H1 (cell line): Measurements from ENCODE around the gene ETS1. TPM values are rescaled to one million over a fixed set of nuclear protein-coding genes. Genes with fewer than 3 reads are reported as not detected.

Experiments used
- CTCF ChIA-PET: fragments of 300-600 bp; sonication (Branson Sonifier 250); formaldehyde crosslinking; loops from one replicate; lab custom pipeline; 2021; ENCODE audit not compliant: partially characterized antibody; lab: Charles Lee
- POLR2A ChIA-PET: fragments of 300-600 bp; sonication (Branson Sonifier 250); formaldehyde crosslinking; loops from one replicate; lab custom pipeline; 2021; ENCODE audit warnings: inconsistent platforms; ENCODE audit not compliant: partially characterized antibody; lab: Charles Lee
- DNase-seq, 2 experiments: peaks; one replicate each; pipeline versions ENCODE4 v3.0.0 to v3.0.0-alpha.2; 2010 to 2022; ENCODE audit warnings: low spot score in 2 of 2, low read depth in 1 of 2, mixed read lengths in 1 of 2
- FAIRE-seq: peaks from 2 replicates; lab custom pipeline; 2011; peaks lifted over from hg19 to GRCh38; lab: Jason Lieb, UNC
- H2AFZ ChIP-seq: 2 replicates; pipeline ENCODE4 v1.8.1; 2012; ENCODE audit warnings: low read length, inconsistent platforms
- H2AK5ac ChIP-seq: 2 replicates; pipeline ENCODE4 v1.6.1; 2013; ENCODE audit warnings: low read depth, low read length
- H2BK120ac ChIP-seq: replicated peaks from 2 replicates; pipeline ENCODE3; 2013; ENCODE audit warnings: low read depth, low read length, inconsistent platforms
- H2BK12ac ChIP-seq: 2 replicates; pipeline ENCODE4 v1.6.1; 2013; ENCODE audit warnings: low read depth, low read length
- H2BK15ac ChIP-seq: 2 replicates; pipeline ENCODE4 v1.6.1; 2013; ENCODE audit warnings: low read length
- H2BK20ac ChIP-seq: 2 replicates; pipeline ENCODE4 v1.6.1; 2013; ENCODE audit warnings: low read length
- H2BK5ac ChIP-seq: 2 replicates; pipeline ENCODE4 v1.6.1; 2013; ENCODE audit warnings: low read depth, low read length
- H3K14ac ChIP-seq: 2 replicates; pipeline ENCODE4 v1.6.1; 2013; ENCODE audit warnings: inconsistent platforms; ENCODE audit not compliant: insufficient read length
- H3K18ac ChIP-seq: 2 replicates; pipeline ENCODE4 v1.6.1; 2013; ENCODE audit warnings: low read length; ENCODE audit errors: extremely low read depth
- H3K23ac ChIP-seq: 2 replicates; pipeline ENCODE4 v1.6.1; 2013; ENCODE audit warnings: inconsistent platforms; ENCODE audit not compliant: insufficient read length
- H3K23me2 ChIP-seq: 2 replicates; pipeline ENCODE4 v1.6.1; 2013; ENCODE audit warnings: low read depth, low read length
- H3K27ac ChIP-seq: 2 replicates; pipeline ENCODE4 v1.6.1; 2011; ENCODE audit warnings: low read depth, low read length, inconsistent platforms
- H3K27me3 ChIP-seq, 4 experiments: replicated peaks in 1 of 4; 1 replicate in 1 of 4; 2 replicates in 3 of 4; pipeline versions ENCODE4 v1.6.1 to v1.8.1; 2011 to 2013; ENCODE audit warnings: low read length in 3 of 4, mild to moderate bottlenecking in 3 of 4, inconsistent platforms in 2 of 4, mixed read lengths in 2 of 4, moderate library complexity in 1 of 4; ENCODE audit not compliant: control insufficient read depth in 3 of 4, insufficient read depth in 3 of 4; ENCODE audit errors: extremely low read depth in 1 of 4
- H3K36me3 ChIP-seq, 4 experiments: 2 replicates each; pipeline versions ENCODE4 v1.6.1 to v1.8.1; 2011 to 2013; ENCODE audit warnings: mild to moderate bottlenecking in 4 of 4, low read length in 3 of 4, moderate library complexity in 2 of 4, control low read depth in 1 of 4, inconsistent platforms in 1 of 4; ENCODE audit not compliant: insufficient read depth in 4 of 4, control insufficient read depth in 2 of 4
- H3K4ac ChIP-seq: replicated peaks from 2 replicates; pipeline ENCODE3; 2013; ENCODE audit warnings: low read length, low read depth, mixed read lengths, inconsistent platforms; ENCODE audit not compliant: insufficient read length
- H3K4me1 ChIP-seq, 4 experiments: replicated peaks in 1 of 4; 1 replicate in 1 of 4; 2 replicates in 3 of 4; pipeline versions ENCODE4 v1.6.1 to v1.8.1; 2011 to 2013; ENCODE audit warnings: low read length in 3 of 4, inconsistent platforms in 2 of 4, mixed read lengths in 1 of 4; ENCODE audit not compliant: insufficient read depth in 4 of 4, control insufficient read depth in 3 of 4
- H3K4me2 ChIP-seq, 2 experiments: 2 replicates each; pipeline versions ENCODE4 v1.6.1 to v1.8.1; 2011 to 2013; ENCODE audit warnings: low read depth in 2 of 2, low read length in 2 of 2, control low read depth in 1 of 2, inconsistent platforms in 1 of 2, mild to moderate bottlenecking in 1 of 2; ENCODE audit not compliant: insufficient read depth in 1 of 2
- H3K4me3 ChIP-seq, 4 experiments: fragments of 200-600, 300-600 bp in 1 of 4; sonication (generic), shearing (Covaris generic), sonication (Bioruptor Twin) in 1 of 4; 2 replicates each; pipeline versions ENCODE4 v1.5.1 to v1.8.1; 2011 to 2016; ENCODE audit warnings: low read length in 4 of 4, low read depth in 3 of 4, control low read depth in 2 of 4, inconsistent platforms in 2 of 4, mild to moderate bottlenecking in 2 of 4, mixed read lengths in 1 of 4, moderate library complexity in 1 of 4; ENCODE audit not compliant: insufficient read depth in 2 of 4; ENCODE audit errors: extremely low read depth in 1 of 4
- H3K56ac ChIP-seq: replicated peaks from 2 replicates; pipeline ENCODE3; 2013; ENCODE audit warnings: low read depth, mild to moderate bottlenecking, mixed read lengths, low read length, inconsistent platforms; ENCODE audit not compliant: insufficient read length
- H3K79me1 ChIP-seq: 2 replicates; pipeline ENCODE4 v1.6.1; 2013; ENCODE audit warnings: low read depth, low read length, control low read depth
- H3K79me2 ChIP-seq, 2 experiments: 2 replicates each; pipeline versions ENCODE4 v1.6.1 to v1.8.1; 2012 to 2013; ENCODE audit warnings: low read length in 2 of 2, mild to moderate bottlenecking in 2 of 2, inconsistent platforms in 1 of 2; ENCODE audit not compliant: insufficient read depth in 2 of 2, control insufficient read depth in 1 of 2
- H3K9ac ChIP-seq, 4 experiments: replicated peaks in 1 of 4; 1 replicate in 1 of 4; 2 replicates in 3 of 4; pipeline versions ENCODE4 v1.6.1 to v1.8.1; 2011 to 2013; ENCODE audit warnings: low read depth in 3 of 4, low read length in 3 of 4, control low read depth in 2 of 4, mild to moderate bottlenecking in 2 of 4, moderate library complexity in 2 of 4, inconsistent platforms in 1 of 4; ENCODE audit errors: extremely low read depth in 1 of 4
- H3K9me3 ChIP-seq, 2 experiments: 2 replicates each; pipeline versions ENCODE4 v1.6.1 to v1.8.1; 2012 to 2013; ENCODE audit warnings: mild to moderate bottlenecking in 2 of 2, moderate library complexity in 2 of 2, control low read depth in 1 of 2, inconsistent platforms in 1 of 2, low read depth in 1 of 2, low read length in 1 of 2, mixed read lengths in 1 of 2; ENCODE audit not compliant: insufficient read depth in 2 of 2
- H4K20me1 ChIP-seq, 2 experiments: replicated peaks in 1 of 2; 2 replicates each; pipeline versions ENCODE3 to v1.8.1; 2011 to 2013; ENCODE audit warnings: inconsistent platforms in 2 of 2, low read length in 2 of 2, mild to moderate bottlenecking in 1 of 2; ENCODE audit not compliant: insufficient read depth in 2 of 2, control insufficient read depth in 1 of 2
- H4K5ac ChIP-seq: 2 replicates; pipeline ENCODE4 v1.6.1; 2013; ENCODE audit warnings: low read length, low read depth, mixed read lengths, inconsistent platforms; ENCODE audit not compliant: insufficient read length
- H4K8ac ChIP-seq: 2 replicates; pipeline ENCODE4 v1.8.0; 2013; ENCODE audit warnings: mild to moderate bottlenecking, moderate library complexity, low read length, inconsistent platforms; ENCODE audit not compliant: insufficient read depth; ENCODE audit errors: extremely low read depth
- H4K91ac ChIP-seq: replicated peaks from 2 replicates; pipeline ENCODE3; 2013; ENCODE audit warnings: low read length, mixed read lengths, inconsistent platforms; ENCODE audit not compliant: insufficient read length
- ASH2L ChIP-seq: fragments of 200-600, 300-600 bp; sonication (generic); IDR thresholded peaks from one replicate; pipeline ENCODE4 v1.7.1; 2017; ENCODE audit warnings: low read length
- EZH2 ChIP-seq: fragments of 200-600 bp; sonication (generic); IDR thresholded peaks from 2 replicates; pipeline ENCODE4 v1.7.1; 2012; ENCODE audit warnings: low read depth, mild to moderate bottlenecking, moderate library complexity, low read length, inconsistent platforms; ENCODE audit not compliant: severe bottlenecking
- GABPA ChIP-seq: IDR thresholded peaks from 2 replicates; pipeline ENCODE4 v1.6.1; 2011; ENCODE audit warnings: mild to moderate bottlenecking, low read length, moderate library complexity, borderline replicate concordance; ENCODE audit not compliant: insufficient read depth
- MAX ChIP-seq: IDR thresholded peaks from 2 replicates; pipeline ENCODE4 v1.6.1; 2012; ENCODE audit warnings: inconsistent platforms
- RBBP5 ChIP-seq: IDR thresholded peaks from 2 replicates; pipeline ENCODE4 v1.7.1; 2012; ENCODE audit warnings: low read depth, mild to moderate bottlenecking, inconsistent platforms, low read length, moderate library complexity, borderline replicate concordance
- RFX5 ChIP-seq: IDR thresholded peaks from 2 replicates; pipeline ENCODE4 v1.6.1; 2011; ENCODE audit warnings: low read depth, low read length, improper control_type of control experiment, borderline replicate concordance
- RNF2 ChIP-seq: fragments of 200-900, 300-1000 bp; sonication (generic); IDR thresholded peaks from 2 replicates; pipeline ENCODE4 v1.7.1; 2016; ENCODE audit warnings: borderline replicate concordance, low read depth, mild to moderate bottlenecking, antibody characterized with exemption, low read length; ENCODE audit not compliant: poor library complexity, severe bottlenecking; ENCODE audit errors: missing control alignments
- SP1 ChIP-seq: IDR thresholded peaks from 2 replicates; pipeline ENCODE4 v1.6.1; 2011; ENCODE audit warnings: low read depth, low read length
- SUZ12 ChIP-seq: fragments of 200-600 bp; sonication (generic); IDR thresholded peaks from 2 replicates; pipeline ENCODE4 v1.6.1; 2012; ENCODE audit warnings: mild to moderate bottlenecking, inconsistent platforms, low read length, moderate library complexity, mixed read lengths
- TBP ChIP-seq: IDR thresholded peaks from 2 replicates; pipeline ENCODE4 v1.6.1; 2011; ENCODE audit warnings: low read depth, low read length, improper control_type of control experiment
- WGBS, 2 experiments: shearing (Covaris generic) in 1 of 2; methylation state at CpG; one replicate each; pipeline versions ENCODE4 v1.1.6 to v1.1.7; 2013 to 2015; ENCODE audit warnings: low lambda C conversion rate in 2 of 2, mixed read lengths in 2 of 2, inconsistent platforms in 1 of 2, low coverage in 1 of 2, missing lambda C conversion rate in 1 of 2; ENCODE audit not compliant: insufficient replicate concordance in 2 of 2, insufficient coverage in 1 of 2, insufficient read length in 1 of 2; ENCODE audit errors: extremely low coverage in 1 of 2, missing lambda C conversion rate in 1 of 2; 5-methylcytosine and 5-hydroxymethylcytosine counted together
- polyA plus RNA-seq, 7 experiments: library from polyadenylated mRNA; depleted of rRNA in 3 of 7; stranded (reverse) in 5 of 7; unstranded in 2 of 7; fragments of >200 nt in 5 of 7; fragments of 200-250 nt in 2 of 7; gene quantifications; 1 replicate in 5 of 7; 2 replicates in 1 of 7; 4 replicates in 1 of 7; pipeline versions ENCODE4 v1.2.1 to v1.2.3, GENCODE V29; 2011 to 2013; ENCODE audit warnings: missing spikeins in 2 of 7, mixed read lengths in 2 of 7
- total RNA-seq: library from RNA; stranded (reverse); fragmentation: NEBNext Ultra II Directional; extraction: Animal tissue kit (Norgen Biotek cat#: 25700); gene quantifications from 2 replicates; pipeline ENCODE4 v1.2.1, GENCODE V29; 2021

The ETS1 gene
- total and polyA plus RNA-seq, 2 of the 8 experiments (the other 6 are each of a cell fraction or from before 2014, with no cell fraction given) = 10.0 to 35.3 TPM

- Histone ChIP-seq H2BK120ac (no peak overlapping the region), H2BK20ac (no peak overlapping the region), H2BK15ac (no peak overlapping the region), H2BK12ac (no peak overlapping the region), H3K23me2 (peaks cover 2% of the 10 kb centered on the region; the same call in 1 of the 2 replicates), H4K91ac (no peak overlapping the region), H3K27ac (no peak overlapping the region), H3K4me1 (peaks cover 7 to 16% (median 14%) of the 10 kb centered on the region in 4 experiments; a peak in 6 of 7 replicates), H4K20me1 (peaks cover 8 to 22% of the 10 kb centered on the region in 2 experiments), H3K4me2 (peak overlapping the region; percentile 75 to 79), H3K4me3 (peak overlapping the region; percentile 28 to 63 (median 44)), H2AFZ (no peak overlapping the region), H3K9ac (peak overlapping the region in 1 of 4 experiments; percentile 14; a peak in 1 of 7 replicates), H3K56ac (no peak overlapping the region), H3K4ac (no peak overlapping the region), H2BK5ac (no peak overlapping the region), H3K23ac (no peak overlapping the region), H3K79me1 (no peaks in the 10 kb centered on the region; the same call in 1 of the 2 replicates), H3K36me3 (no peaks in the 10 kb centered on the region; a peak in 1 of 8 replicates), H2AK5ac (no peak overlapping the region), H4K5ac (no peak overlapping the region), H3K18ac (no peak overlapping the region), H3K79me2 (no peaks in the 10 kb centered on the region), H3K27me3 (peaks cover 17 to 85% (median 64%) of the 10 kb centered on the region in 4 experiments), H3K9me3 (no peaks in the 10 kb centered on the region), H4K8ac (no peak overlapping the region), H3K14ac (no peak overlapping the region)
- 4% methylated on average over 22 of the region's 32 CpGs; no CpG with 5 or more reads in 1 of the 2 experiments for WGBS, 2 experiments
- DNase-seq = peak in 1 of 2 experiments; percentile 64
- CTCF ChIA-PET = interaction anchor here (0.8 to 2.2 kb wide), 11 partner anchors 15 to 372 kb away, joined by 3 to 11 read pairs (median 4); no protein-coding TSS in a partner anchor
- TF ChIP-seq MAX = no peak
- peak; percentile 4 for TF ChIP-seq EZH2
- peak; percentile 45 for TF ChIP-seq RNF2
- TF ChIP-seq SUZ12 = peak; percentile 43; the same call in 1 of the 2 replicates
- no peak for TF ChIP-seq GABPA
- TF ChIP-seq ASH2L = peak; percentile 45
- TF ChIP-seq RBBP5 = peak; percentile 42; the same call in 1 of the 2 replicates
- no peak for TF ChIP-seq RFX5
- 0 out of 2 replicates have a peak, but pooled peaks have one; percentile 2 for TF ChIP-seq SP1
- 0 out of 2 replicates have a peak, but pooled peaks have one; percentile 55 for TF ChIP-seq TBP
- POLR2A ChIA-PET = interaction anchor here (1.7 kb wide), 1 partner anchor 16 kb away, joined by 4 read pairs; no protein-coding TSS in a partner anchor
- FAIRE-seq = no peak
Observed at GRCh38 chr11:128548649-128549255, 38.6 kb downstream of the ETS1 start.
